Measurements from ENCODE around the gene NPTN.

Gene NPTN

DNA sequence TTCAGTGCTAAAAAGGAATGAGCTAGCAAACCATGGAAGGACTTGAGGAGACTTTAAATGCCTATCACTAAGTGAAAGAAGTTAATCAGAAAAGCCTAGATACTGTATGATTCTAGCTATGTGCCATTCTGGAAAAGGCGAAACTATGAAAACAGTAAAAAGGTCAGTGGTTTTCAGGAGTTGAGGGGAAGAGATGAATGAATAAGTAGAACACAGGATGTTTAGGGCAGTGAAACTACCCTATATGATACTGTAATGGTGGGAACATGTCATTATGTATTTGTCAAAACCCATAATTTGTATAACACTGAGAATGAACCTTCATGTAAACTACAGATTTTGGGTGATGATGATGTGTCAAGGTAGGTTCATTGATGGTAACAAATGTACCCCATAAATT, 41.4 kb upstream of the NPTN start:
- TF ChIP-seq FOXP2 (optimal IDR thresholded peaks at IDR 0.05; ENCODE audit: borderline replicate concordance, extremely low read depth, extremely low read length, insufficient read depth) (no peak), POLR2AphosphoS5 (IDR thresholded peaks at IDR 0.05; ENCODE audit: low read depth, low read length) (no peak), TAF1 (IDR thresholded peaks at IDR 0.05; ENCODE audit: borderline replicate concordance, insufficient read depth, low read length) (no peak), SIN3A (IDR thresholded peaks at IDR 0.05; ENCODE audit: borderline replicate concordance, insufficient read depth, low read length) (no peak)
- TF ChIP-seq, protein P1, sequence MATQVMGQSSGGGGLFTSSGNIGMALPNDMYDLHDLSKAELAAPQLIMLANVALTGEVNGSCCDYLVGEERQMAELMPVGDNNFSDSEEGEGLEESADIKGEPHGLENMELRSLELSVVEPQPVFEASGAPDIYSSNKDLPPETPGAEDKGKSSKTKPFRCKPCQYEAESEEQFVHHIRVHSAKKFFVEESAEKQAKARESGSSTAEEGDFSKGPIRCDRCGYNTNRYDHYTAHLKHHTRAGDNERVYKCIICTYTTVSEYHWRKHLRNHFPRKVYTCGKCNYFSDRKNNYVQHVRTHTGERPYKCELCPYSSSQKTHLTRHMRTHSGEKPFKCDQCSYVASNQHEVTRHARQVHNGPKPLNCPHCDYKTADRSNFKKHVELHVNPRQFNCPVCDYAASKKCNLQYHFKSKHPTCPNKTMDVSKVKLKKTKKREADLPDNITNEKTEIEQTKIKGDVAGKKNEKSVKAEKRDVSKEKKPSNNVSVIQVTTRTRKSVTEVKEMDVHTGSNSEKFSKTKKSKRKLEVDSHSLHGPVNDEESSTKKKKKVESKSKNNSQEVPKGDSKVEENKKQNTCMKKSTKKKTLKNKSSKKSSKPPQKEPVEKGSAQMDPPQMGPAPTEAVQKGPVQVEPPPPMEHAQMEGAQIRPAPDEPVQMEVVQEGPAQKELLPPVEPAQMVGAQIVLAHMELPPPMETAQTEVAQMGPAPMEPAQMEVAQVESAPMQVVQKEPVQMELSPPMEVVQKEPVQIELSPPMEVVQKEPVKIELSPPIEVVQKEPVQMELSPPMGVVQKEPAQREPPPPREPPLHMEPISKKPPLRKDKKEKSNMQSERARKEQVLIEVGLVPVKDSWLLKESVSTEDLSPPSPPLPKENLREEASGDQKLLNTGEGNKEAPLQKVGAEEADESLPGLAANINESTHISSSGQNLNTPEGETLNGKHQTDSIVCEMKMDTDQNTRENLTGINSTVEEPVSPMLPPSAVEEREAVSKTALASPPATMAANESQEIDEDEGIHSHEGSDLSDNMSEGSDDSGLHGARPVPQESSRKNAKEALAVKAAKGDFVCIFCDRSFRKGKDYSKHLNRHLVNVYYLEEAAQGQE (IDR thresholded peaks at IDR 0.05; ENCODE audit: insufficient read depth in 1 of 2, low read depth in 2 of 2, low read length in 2 of 2) = no peak

DNA sequence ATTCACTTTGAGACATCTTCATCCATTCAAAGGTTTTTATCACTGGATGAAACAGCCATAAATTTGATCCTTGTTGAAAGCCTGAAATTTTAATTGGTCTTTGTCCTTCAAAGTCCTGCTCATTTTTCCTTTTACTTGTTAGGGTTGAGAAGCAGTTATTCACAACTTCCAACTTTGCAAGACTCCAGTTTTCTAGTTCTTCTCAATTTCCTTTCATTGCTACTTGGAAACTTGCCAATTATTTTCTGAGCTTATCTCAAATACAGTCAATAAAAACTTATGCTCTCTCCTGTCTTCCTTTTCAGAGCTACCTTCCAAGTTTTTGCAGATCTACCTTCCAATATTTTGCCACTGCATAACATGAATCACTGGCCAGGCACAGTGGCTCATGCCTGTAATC, 27.3 kb upstream of the NPTN start:
- TF ChIP-seq FOXP2 (optimal IDR thresholded peaks at IDR 0.05; ENCODE audit: borderline replicate concordance, extremely low read depth, extremely low read length, insufficient read depth) = no peak
- TF ChIP-seq, protein P1 (IDR thresholded peaks at IDR 0.05; ENCODE audit: insufficient read depth in 1 of 2, low read depth in 2 of 2, low read length in 2 of 2) = no peak
- TF ChIP-seq SIN3A (IDR thresholded peaks at IDR 0.05; ENCODE audit: borderline replicate concordance, insufficient read depth, low read length) = no peak
- TF ChIP-seq TAF1 (IDR thresholded peaks at IDR 0.05; ENCODE audit: borderline replicate concordance, insufficient read depth, low read length) = no peak

DNA sequence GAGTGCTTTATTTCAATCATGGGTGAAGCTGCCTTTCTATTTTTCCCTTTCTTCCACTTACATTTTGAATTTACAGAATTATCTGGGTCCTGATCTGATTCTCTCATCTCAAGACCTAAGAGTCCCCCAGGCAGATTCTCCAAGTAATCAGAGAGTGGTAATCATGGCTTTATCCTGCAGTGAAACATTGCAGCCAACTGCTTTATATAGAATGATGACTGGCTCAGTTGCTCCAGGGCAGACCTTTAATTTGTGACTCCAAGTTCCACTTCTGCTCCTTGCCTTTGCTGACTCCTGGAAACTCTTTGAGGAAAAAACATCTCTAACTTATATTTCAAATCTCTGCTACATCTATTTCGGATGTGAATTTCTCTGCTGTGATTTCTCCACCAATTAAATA, 25.5 kb upstream of the NPTN start:
- TF ChIP-seq FOXP2 (optimal IDR thresholded peaks at IDR 0.05; ENCODE audit: borderline replicate concordance, extremely low read depth, extremely low read length, insufficient read depth) (no peak), SIN3A (IDR thresholded peaks at IDR 0.05; ENCODE audit: borderline replicate concordance, insufficient read depth, low read length) (no peak), TAF1 (IDR thresholded peaks at IDR 0.05; ENCODE audit: borderline replicate concordance, insufficient read depth, low read length) (no peak), POLR2AphosphoS5 (IDR thresholded peaks at IDR 0.05; ENCODE audit: low read depth, low read length) (no peak)
- TF ChIP-seq, protein P1 (IDR thresholded peaks at IDR 0.05; ENCODE audit: insufficient read depth in 1 of 2, low read depth in 2 of 2, low read length in 2 of 2) = no peak

DNA sequence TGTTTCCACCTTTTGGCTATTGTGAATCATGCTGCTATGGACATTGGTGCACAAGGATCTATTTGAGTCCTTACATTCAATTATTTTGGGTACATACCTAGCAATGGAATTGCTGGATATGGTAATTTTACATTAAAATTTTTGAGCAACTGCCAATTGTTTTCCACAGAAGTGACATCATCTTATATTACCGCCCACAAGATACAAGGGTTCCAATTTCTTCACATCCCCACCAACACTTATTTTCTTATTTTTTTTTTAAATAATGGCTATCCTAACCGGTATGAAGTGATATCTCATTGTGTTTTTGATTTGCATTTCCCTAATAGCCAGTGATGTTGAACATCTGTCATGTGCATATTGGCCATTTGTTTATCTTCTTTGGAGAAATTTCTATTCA, 22.5 kb upstream of the NPTN start:
- no peak for TF ChIP-seq FOXP2 (optimal IDR thresholded peaks at IDR 0.05; ENCODE audit: borderline replicate concordance, extremely low read depth, extremely low read length, insufficient read depth)
- TF ChIP-seq, protein P1 (IDR thresholded peaks at IDR 0.05; ENCODE audit: insufficient read depth in 1 of 2, low read depth in 2 of 2, low read length in 2 of 2) = no peak
- TF ChIP-seq POLR2AphosphoS5 (IDR thresholded peaks at IDR 0.05; ENCODE audit: low read depth, low read length) = no peak
- no peak for TF ChIP-seq TAF1 (IDR thresholded peaks at IDR 0.05; ENCODE audit: borderline replicate concordance, insufficient read depth, low read length)
- TF ChIP-seq SIN3A (IDR thresholded peaks at IDR 0.05; ENCODE audit: borderline replicate concordance, insufficient read depth, low read length) = no peak

DNA sequence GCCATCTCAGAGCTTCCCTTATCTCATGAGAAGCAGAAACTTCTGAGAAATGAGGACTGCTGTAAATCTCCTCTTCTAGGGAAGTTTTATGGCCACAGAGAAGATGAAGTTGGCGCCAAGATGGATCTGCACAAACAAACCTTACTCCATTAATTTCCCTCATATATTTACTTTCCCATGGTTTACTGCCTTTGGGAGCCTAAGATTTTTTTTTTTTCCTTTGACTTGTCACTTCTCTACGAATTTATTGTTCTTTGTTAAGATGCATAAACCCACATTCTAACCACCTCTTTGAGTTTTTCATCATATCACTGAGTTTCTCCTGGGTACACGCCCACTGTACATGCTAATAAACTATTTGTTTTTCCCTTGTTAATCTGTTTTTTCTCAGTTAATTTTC, 21.5 kb upstream of the NPTN start:
- TF ChIP-seq, protein P1 (IDR thresholded peaks at IDR 0.05; ENCODE audit: insufficient read depth in 1 of 2, low read depth in 2 of 2, low read length in 2 of 2) = no peak
- no peak for TF ChIP-seq POLR2AphosphoS5 (IDR thresholded peaks at IDR 0.05; ENCODE audit: low read depth, low read length)
- TF ChIP-seq SIN3A (IDR thresholded peaks at IDR 0.05; ENCODE audit: borderline replicate concordance, insufficient read depth, low read length) = no peak
- no peak for TF ChIP-seq FOXP2 (optimal IDR thresholded peaks at IDR 0.05; ENCODE audit: borderline replicate concordance, extremely low read depth, extremely low read length, insufficient read depth)
- TF ChIP-seq TAF1 (IDR thresholded peaks at IDR 0.05; ENCODE audit: borderline replicate concordance, insufficient read depth, low read length) = no peak
